K562 (cell line): ENCODE data around the gene PSRC1. TPM values are rescaled to one million over a fixed set of nuclear protein-coding genes. Genes with fewer than 3 reads are reported as not detected.

Source experiments
- CBFA2T2 ChIP-seq: fragments of 450-650 bp; conservative IDR thresholded peaks from 2 replicates; pipeline ENCODE4 v1.6.1; 2017; ENCODE audit warnings: mild to moderate bottlenecking
- CREB1 ChIP-seq, 2 experiments: sonication (generic) in 1 of 2; formaldehyde crosslinking in 1 of 2; IDR thresholded peaks; 2 replicates each; pipeline versions ENCODE4 v1.6.1 to v1.8.0; 2012 to 2022; ENCODE audit warnings: inconsistent platforms in 1 of 2, mild to moderate bottlenecking in 1 of 2, missing genetic modification reagents in 1 of 2, moderate library complexity in 1 of 2
- CREB3 ChIP-seq: fragments of 450-650 bp; conservative IDR thresholded peaks from 2 replicates; pipeline ENCODE4 v1.6.1; 2016; ENCODE audit warnings: missing genetic modification characterization, low read depth, mild to moderate bottlenecking, missing compliant biosample characterization, moderate library complexity
- GATAD2B ChIP-seq: fragments of 450-650 bp; IDR thresholded peaks from 2 replicates; pipeline ENCODE4 v1.6.1; 2017; ENCODE audit warnings: mild to moderate bottlenecking, borderline replicate concordance
- HMGXB4 ChIP-seq: sonication (generic); formaldehyde crosslinking; IDR thresholded peaks from 2 replicates; pipeline ENCODE4 v1.8.1; 2023; ENCODE audit warnings: mild to moderate bottlenecking, missing genetic modification reagents
- MEIS2 ChIP-seq: fragments of 450-650 bp; IDR thresholded peaks from 2 replicates; pipeline ENCODE4 v1.6.1; 2014; ENCODE audit warnings: mild to moderate bottlenecking; ENCODE audit not compliant: partially characterized antibody
- NONO ChIP-seq, 2 experiments: fragments of 200-400 bp in 1 of 2; fragments of 450-650 bp in 1 of 2; formaldehyde crosslinking in 1 of 2; IDR thresholded peaks; 2 replicates each; pipeline ENCODE4 v1.6.1; 2017; ENCODE audit warnings: low read depth in 2 of 2, mild to moderate bottlenecking in 2 of 2, moderate library complexity in 2 of 2, low read length in 1 of 2
- RBFOX2 ChIP-seq: fragments of 200-400 bp; formaldehyde crosslinking; IDR thresholded peaks from 2 replicates; pipeline ENCODE4 v1.6.1; 2017; ENCODE audit warnings: low read depth, mild to moderate bottlenecking, low read length, moderate library complexity
- RREB1 ChIP-seq: fragments of 250-450 bp; sonication (Bioruptor Pico); IDR thresholded peaks from 2 replicates; pipeline ENCODE4 v1.4.0; 2020
- SAFB2 ChIP-seq: fragments of 200-400 bp; formaldehyde crosslinking; IDR thresholded peaks from 2 replicates; pipeline ENCODE4 v1.6.1; 2018; ENCODE audit warnings: borderline replicate concordance, low read length, low read depth, moderate library complexity; ENCODE audit not compliant: severe bottlenecking
- SOX6 ChIP-seq: fragments of 450-650 bp; IDR thresholded peaks from 2 replicates; pipeline ENCODE4 v1.6.1; 2014; ENCODE audit warnings: mild to moderate bottlenecking
- THAP7 ChIP-seq: fragments of 250-450 bp; sonication (Bioruptor Pico); IDR thresholded peaks from 2 replicates; pipeline ENCODE4 v1.5.0; 2021
- ZNF282 ChIP-seq: sonication (generic); formaldehyde crosslinking; IDR thresholded peaks from 2 replicates; pipeline ENCODE4 v1.8.1; 2023; ENCODE audit warnings: missing genetic modification reagents
- ZNF561 ChIP-seq: fragments of 450-650 bp; formaldehyde crosslinking; conservative IDR thresholded peaks from 2 replicates; pipeline ENCODE4 v1.4.0; 2020; ENCODE audit warnings: mild to moderate bottlenecking, moderate library complexity
- polyA plus RNA-seq, 8 experiments: library from polyadenylated mRNA; depleted of rRNA in 4 of 8; stranded (reverse) in 5 of 8; unstranded in 3 of 8; fragments of >200 nt; fragmentation: Nextera tagmentation in 2 of 8; fragmentation: Illumina TruSeq in 1 of 8; extraction: Ambion mirVana in 2 of 8; extraction: Trizol in 1 of 8; gene quantifications; 2 replicates each; pipeline versions ENCODE4 v1.2.1 to v1.2.3, GENCODE V29; 2011 to 2014; ENCODE audit warnings: inconsistent platforms in 1 of 8, missing spikeins in 1 of 8
- total RNA-seq, 7 experiments: library from RNA; depleted of rRNA in 6 of 7; stranded (reverse); fragments of >200 nt in 6 of 7; fragmentation: Illumina TruSeq in 2 of 7; extraction: Trizol in 2 of 7; gene quantifications; 2 replicates each; pipeline versions ENCODE4 v1.2.1 to v1.2.3, GENCODE V29; 2011 to 2021; ENCODE audit warnings: low replicate concordance in 1 of 7
- TF ChIP-seq, protein P1 (sequence below): fragments of 450-650 bp; IDR thresholded peaks from 2 replicates; pipeline ENCODE4 v1.6.1; 2016; ENCODE audit warnings: borderline replicate concordance

Gene PSRC1
- total and polyA plus RNA-seq, 9 of the 15 experiments (the other 6 are each of a cell fraction or from before 2014, with no cell fraction given), result 6.5 to 65.2 (median 39.3) TPM

- TF ChIP-seq ZNF282 (CRISPR knock-in tag) (no peak), HMGXB4 (CRISPR knock-in tag) (no peak), RREB1 (CRISPR knock-in tag) (peak; percentile 27; the same call in 1 of the 2 replicates), SOX6 (no peak), THAP7 (CRISPR knock-in tag) (no peak), NONO (IDR thresholded peaks at IDR 0.05; ENCODE audit: low read depth in 2 of 2, low read length in 1 of 2) (peak in 1 of 2 experiments; percentile 52; a peak in 1 of 4 replicates), GATAD2B (no peak; the same call in none of the 2 replicates), CREB1 (IDR thresholded peaks at IDR 0.05) (no peak), CREB1 (CRISPR knock-in tag; IDR thresholded peaks at IDR 0.05) (no peak), CREB3 (tag) (no peak), MEIS2 (no peak), CBFA2T2 (no peak), ZNF561 (no peak), SAFB2 (no peak), RBFOX2 (peak; percentile 35; the same call in 1 of the 2 replicates)
- TF ChIP-seq, protein P1, sequence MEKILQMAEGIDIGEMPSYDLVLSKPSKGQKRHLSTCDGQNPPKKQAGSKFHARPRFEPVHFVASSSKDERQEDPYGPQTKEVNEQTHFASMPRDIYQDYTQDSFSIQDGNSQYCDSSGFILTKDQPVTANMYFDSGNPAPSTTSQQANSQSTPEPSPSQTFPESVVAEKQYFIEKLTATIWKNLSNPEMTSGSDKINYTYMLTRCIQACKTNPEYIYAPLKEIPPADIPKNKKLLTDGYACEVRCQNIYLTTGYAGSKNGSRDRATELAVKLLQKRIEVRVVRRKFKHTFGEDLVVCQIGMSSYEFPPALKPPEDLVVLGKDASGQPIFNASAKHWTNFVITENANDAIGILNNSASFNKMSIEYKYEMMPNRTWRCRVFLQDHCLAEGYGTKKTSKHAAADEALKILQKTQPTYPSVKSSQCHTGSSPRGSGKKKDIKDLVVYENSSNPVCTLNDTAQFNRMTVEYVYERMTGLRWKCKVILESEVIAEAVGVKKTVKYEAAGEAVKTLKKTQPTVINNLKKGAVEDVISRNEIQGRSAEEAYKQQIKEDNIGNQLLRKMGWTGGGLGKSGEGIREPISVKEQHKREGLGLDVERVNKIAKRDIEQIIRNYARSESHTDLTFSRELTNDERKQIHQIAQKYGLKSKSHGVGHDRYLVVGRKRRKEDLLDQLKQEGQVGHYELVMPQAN, result no peak
Measured at GRCh38 chr1:109249654-109250401, 33.1 kb downstream of the PSRC1 start (continued).
